Esophagus squamous epithelium (tissue), 4 donors: ENCODE results near the gene THUMPD2.

Experiments
- POLR2A ChIP-seq, 4 donors: fragments of 450-650 bp; IDR thresholded peaks; one replicate each; pipeline ENCODE4 v1.6.1; 2017; ENCODE audit warnings: antibody characterized with exemption in 4 of 4, mild to moderate bottlenecking in 4 of 4, moderate library complexity in 3 of 4
- TF ChIP-seq, protein P1 (sequence below), 6 experiments: fragments of 450-650 bp in 4 of 6; fragments of 200-600 bp in 2 of 6; sonication (generic) in 2 of 6; IDR thresholded peaks; one replicate each; pipeline ENCODE4 v1.5.1; 2016 to 2019; ENCODE audit warnings: antibody characterized with exemption in 6 of 6, mild to moderate bottlenecking in 4 of 6, moderate library complexity in 4 of 6

DNA sequence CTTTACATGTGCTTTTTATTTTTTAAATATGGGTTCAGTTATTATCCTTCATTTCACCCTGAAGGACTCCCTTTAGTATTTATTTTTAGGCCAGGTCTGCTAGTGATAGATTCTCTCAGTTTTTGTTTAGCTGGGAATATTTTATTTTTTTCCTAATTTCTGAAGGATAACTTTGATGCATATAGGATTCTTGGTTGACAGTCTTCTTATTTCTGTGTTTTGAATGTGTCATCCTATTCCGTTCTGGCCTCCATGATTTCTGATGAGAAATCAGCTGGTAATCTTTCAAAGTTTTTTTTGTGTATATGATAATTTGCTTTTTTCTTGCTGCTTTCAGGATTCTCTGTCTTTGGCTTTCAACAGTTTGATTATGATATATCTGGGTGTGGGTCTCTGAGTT lies 77.9 kb downstream of the THUMPD2 start:
- no peak for TF ChIP-seq POLR2A (IDR thresholded peaks at IDR 0.05)
- TF ChIP-seq, protein P1, sequence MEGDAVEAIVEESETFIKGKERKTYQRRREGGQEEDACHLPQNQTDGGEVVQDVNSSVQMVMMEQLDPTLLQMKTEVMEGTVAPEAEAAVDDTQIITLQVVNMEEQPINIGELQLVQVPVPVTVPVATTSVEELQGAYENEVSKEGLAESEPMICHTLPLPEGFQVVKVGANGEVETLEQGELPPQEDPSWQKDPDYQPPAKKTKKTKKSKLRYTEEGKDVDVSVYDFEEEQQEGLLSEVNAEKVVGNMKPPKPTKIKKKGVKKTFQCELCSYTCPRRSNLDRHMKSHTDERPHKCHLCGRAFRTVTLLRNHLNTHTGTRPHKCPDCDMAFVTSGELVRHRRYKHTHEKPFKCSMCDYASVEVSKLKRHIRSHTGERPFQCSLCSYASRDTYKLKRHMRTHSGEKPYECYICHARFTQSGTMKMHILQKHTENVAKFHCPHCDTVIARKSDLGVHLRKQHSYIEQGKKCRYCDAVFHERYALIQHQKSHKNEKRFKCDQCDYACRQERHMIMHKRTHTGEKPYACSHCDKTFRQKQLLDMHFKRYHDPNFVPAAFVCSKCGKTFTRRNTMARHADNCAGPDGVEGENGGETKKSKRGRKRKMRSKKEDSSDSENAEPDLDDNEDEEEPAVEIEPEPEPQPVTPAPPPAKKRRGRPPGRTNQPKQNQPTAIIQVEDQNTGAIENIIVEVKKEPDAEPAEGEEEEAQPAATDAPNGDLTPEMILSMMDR (IDR thresholded peaks at IDR 0.05) = no peak
